ENCODE results near the gene TRAPPC3L.

DNA sequence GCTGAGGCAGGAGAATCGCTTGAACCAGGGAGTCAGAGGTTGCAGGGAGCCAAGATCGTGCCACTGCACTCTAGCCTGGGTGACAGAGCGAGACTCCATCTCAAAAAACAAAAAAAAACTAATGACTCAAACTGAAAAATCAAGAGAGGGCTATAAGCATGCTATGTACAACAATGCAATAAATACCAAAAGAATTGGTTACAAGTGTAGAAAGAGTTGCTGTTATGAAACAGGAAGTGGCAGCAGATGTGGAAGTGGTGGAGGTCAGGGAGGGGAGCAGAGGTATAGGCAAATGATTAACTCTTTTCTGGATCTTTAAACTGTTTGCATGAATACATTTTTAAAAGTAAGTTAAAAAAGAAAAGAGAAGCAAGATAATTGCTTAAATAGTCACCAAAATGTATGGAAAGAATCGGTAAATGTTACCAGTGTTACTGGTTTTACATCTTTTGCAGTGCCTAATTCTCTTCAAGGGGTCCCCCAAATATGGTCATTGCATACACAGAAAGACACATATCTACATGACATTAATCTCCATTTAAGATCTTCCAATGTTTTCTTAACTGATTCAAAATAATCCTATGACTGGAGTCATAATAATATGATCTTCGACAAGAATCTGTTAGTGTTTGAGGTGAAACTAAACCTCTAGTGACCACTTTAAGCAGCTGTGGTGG is 69.3 kb downstream of the TRAPPC3L start:
- TF ChIP-seq PHF8 (IDR thresholded peaks at IDR 0.05; ENCODE audit: borderline replicate concordance, low read length) = no peak
- TF ChIP-seq ARNT (IDR thresholded peaks at IDR 0.05) = no peak
